ENCODE results near the gene TBPL1. TPM values are rescaled to one million over a fixed set of nuclear protein-coding genes. Genes with fewer than 3 reads are reported as not detected.

Gene TBPL1
- total RNA-seq: 29.0 TPM
- polyA plus RNA-seq: 41.9 TPM
- long read RNA-seq, donor 1: 0 reads
- long read RNA-seq, donor 2: 0 reads
- long read RNA-seq, donor 3, full-length matches to known transcripts: 19 of 31 reads
- long read RNA-seq, donor 3, partial matches to known transcripts: 12 of 31 reads
- long read RNA-seq, donor 3, other reads (novel, unspliced or antisense): 0 of 31 reads
- long read RNA-seq, donor 4, full-length matches to known transcripts: 12 of 17 reads
- long read RNA-seq, donor 4, partial matches to known transcripts: 5 of 17 reads
- long read RNA-seq, donor 4, other reads (novel, unspliced or antisense): 0 of 17 reads
- long read RNA-seq, donor 5, full-length matches to known transcripts: 15 of 20 reads
- long read RNA-seq, donor 5, partial matches to known transcripts: 5 of 20 reads
- long read RNA-seq, donor 5, other reads (novel, unspliced or antisense): 0 of 20 reads
- long read RNA-seq, donor 6, full-length matches to known transcripts: 12 of 12 reads
- long read RNA-seq, donor 6, partial matches to known transcripts: 0 of 12 reads
- long read RNA-seq, donor 6, other reads (novel, unspliced or antisense): 0 of 12 reads
- long read RNA-seq, donor 7, full-length matches to known transcripts: 21 of 33 reads
- long read RNA-seq, donor 7, partial matches to known transcripts: 12 of 33 reads
- long read RNA-seq, donor 7, other reads (novel, unspliced or antisense): 0 of 33 reads
- long read RNA-seq, donor 8, full-length matches to known transcripts: 9 of 9 reads
- long read RNA-seq, donor 8, partial matches to known transcripts: 0 of 9 reads
- long read RNA-seq, donor 8, other reads (novel, unspliced or antisense): 0 of 9 reads
- long read RNA-seq, donor 9, full-length matches to known transcripts: 10 of 10 reads
- long read RNA-seq, donor 9, partial matches to known transcripts: 0 of 10 reads
- long read RNA-seq, donor 9, other reads (novel, unspliced or antisense): 0 of 10 reads
- long read RNA-seq, donor 10, full-length matches to known transcripts: 6 of 6 reads
- long read RNA-seq, donor 10, partial matches to known transcripts: 0 of 6 reads
- long read RNA-seq, donor 10, other reads (novel, unspliced or antisense): 0 of 6 reads

- peak; percentile 73 to 95 (median 88) for DNase-seq (ENCODE audit: low read depth in 6 of 9, low spot score in 9 of 9)
- Histone ChIP-seq H3K4me1 (ENCODE audit: control insufficient read depth in 2 of 2, insufficient read depth in 2 of 2, low read length in 2 of 2) (peaks cover 5 to 15% of the 10 kb centered on the region in 2 donors), H3K36me3 (ENCODE audit: control insufficient read depth in 2 of 2, insufficient read depth in 2 of 2, low read length in 1 of 2) (no peaks in the 10 kb centered on the region), H3K4me3 (ENCODE audit: low read length in 2 of 2) (peak within 1 kb of the TSS; percentile 66 to 77), H3K9me3 (ENCODE audit: control insufficient read depth in 2 of 2, insufficient read depth in 1 of 2, low read length in 1 of 2) (no peaks in the 10 kb centered on the region), H3K27me3 (ENCODE audit: control insufficient read depth in 2 of 2, insufficient read depth in 1 of 2, low read length in 1 of 2) (peaks cover 0 to 10% of the 10 kb centered on the region in 2 donors), H3K27ac (ENCODE audit: low read depth in 1 of 2, low read length in 1 of 2) (peak within 1 kb of the TSS; percentile 46 to 71)
- WGBS: under 1% methylated on average over 64 of the region's 64 CpGs
These were observed at the start of gene TBPL1 for GRCh38 chr6:133952815-133953633. Gene TBPL1 (plus strand): TSS chr6:133953224. CDS start chr6:133980126, 26,902 bp downstream.

GRCh38 chr6:133903855-133904254, 49.2 kb upstream of the TBPL1 start:
- DNase-seq (ENCODE audit: low read depth in 6 of 9, low spot score in 9 of 9): no peak
- Histone ChIP-seq H3K27ac (ENCODE audit: low read depth in 1 of 2, low read length in 1 of 2) (no peak overlapping the region), H3K27me3 (ENCODE audit: control insufficient read depth in 2 of 2, insufficient read depth in 1 of 2, low read length in 1 of 2) (peaks cover 0 to 50% of the 10 kb centered on the region in 2 donors), H3K9me3 (ENCODE audit: control insufficient read depth in 2 of 2, insufficient read depth in 1 of 2, low read length in 1 of 2) (no peaks in the 10 kb centered on the region), H3K4me1 (ENCODE audit: control insufficient read depth in 2 of 2, insufficient read depth in 2 of 2, low read length in 2 of 2) (no peaks in the 10 kb centered on the region), H3K36me3 (ENCODE audit: control insufficient read depth in 2 of 2, insufficient read depth in 2 of 2, low read length in 1 of 2) (no peaks in the 10 kb centered on the region), H3K4me3 (ENCODE audit: low read length in 2 of 2) (no peak overlapping the region)
- 98% methylated on average over 2 of the region's 2 CpGs for WGBS

- 10% methylated on average over 1 of the region's 1 CpG for WGBS
- no peaks in the 10 kb centered on the region for H3K9me3 ChIP-seq (ENCODE audit: control insufficient read depth in 2 of 2, insufficient read depth in 1 of 2, low read length in 1 of 2)
These were observed 47.0 kb upstream of the TBPL1 start for GRCh38 chr6:133906050-133906449.

GRCh38 chr6:133916650-133917151, 36.3 kb upstream of the TBPL1 start:
- no peaks in the 10 kb centered on the region for H3K36me3 ChIP-seq (ENCODE audit: control insufficient read depth in 2 of 2, insufficient read depth in 2 of 2, low read length in 1 of 2)
- peak; percentile 23 to 76 (median 50) for DNase-seq (ENCODE audit: low read depth in 6 of 9, low spot score in 9 of 9)
- no peaks in the 10 kb centered on the region for H3K4me1 ChIP-seq (ENCODE audit: control insufficient read depth in 2 of 2, insufficient read depth in 2 of 2, low read length in 2 of 2)
- H3K27ac ChIP-seq (ENCODE audit: low read depth in 1 of 2, low read length in 1 of 2): no peak overlapping the region
- WGBS: 4% methylated on average over 8 of the region's 8 CpGs
- no peaks in the 10 kb centered on the region for H3K9me3 ChIP-seq (ENCODE audit: control insufficient read depth in 2 of 2, insufficient read depth in 1 of 2, low read length in 1 of 2)
- peaks cover 0 to 5% of the 10 kb centered on the region in 2 donors for H3K27me3 ChIP-seq (ENCODE audit: control insufficient read depth in 2 of 2, insufficient read depth in 1 of 2, low read length in 1 of 2)
- no peak overlapping the region for H3K4me3 ChIP-seq (ENCODE audit: low read length in 2 of 2)

More at GRCh38 chr6:133906050-133906449, 47.0 kb upstream of the TBPL1 start:
- no peaks in the 10 kb centered on the region for H3K4me1 ChIP-seq (ENCODE audit: control insufficient read depth in 2 of 2, insufficient read depth in 2 of 2, low read length in 2 of 2)
- DNase-seq (ENCODE audit: low read depth in 6 of 9, low spot score in 9 of 9): no peak
- no peaks in the 10 kb centered on the region for H3K36me3 ChIP-seq (ENCODE audit: control insufficient read depth in 2 of 2, insufficient read depth in 2 of 2, low read length in 1 of 2)
- H3K4me3 ChIP-seq (ENCODE audit: low read length in 2 of 2): no peak overlapping the region
- H3K27me3 ChIP-seq (ENCODE audit: control insufficient read depth in 2 of 2, insufficient read depth in 1 of 2, low read length in 1 of 2): peaks cover 0 to 46% of the 10 kb centered on the region in 2 donors
- no peak overlapping the region for H3K27ac ChIP-seq (ENCODE audit: low read depth in 1 of 2, low read length in 1 of 2)

GRCh38 chr6:133917781-133918180, 35.2 kb upstream of the TBPL1 start:
- Histone ChIP-seq H3K36me3 (ENCODE audit: control insufficient read depth in 2 of 2, insufficient read depth in 2 of 2, low read length in 1 of 2) (no peaks in the 10 kb centered on the region), H3K9me3 (ENCODE audit: control insufficient read depth in 2 of 2, insufficient read depth in 1 of 2, low read length in 1 of 2) (no peaks in the 10 kb centered on the region), H3K4me3 (ENCODE audit: low read length in 2 of 2) (no peak overlapping the region), H3K4me1 (ENCODE audit: control insufficient read depth in 2 of 2, insufficient read depth in 2 of 2, low read length in 2 of 2) (no peaks in the 10 kb centered on the region), H3K27ac (ENCODE audit: low read depth in 1 of 2, low read length in 1 of 2) (no peak overlapping the region), H3K27me3 (ENCODE audit: control insufficient read depth in 2 of 2, insufficient read depth in 1 of 2, low read length in 1 of 2) (peaks cover 0 to 5% of the 10 kb centered on the region in 2 donors)
- WGBS: 95% methylated on average over 4 of the region's 4 CpGs
- DNase-seq (ENCODE audit: low read depth in 6 of 9, low spot score in 9 of 9): no peak

GRCh38 chr6:133918208-133918930, 34.7 kb upstream of the TBPL1 start:
- Histone ChIP-seq H3K27ac (ENCODE audit: low read depth in 1 of 2, low read length in 1 of 2) (no peak overlapping the region), H3K4me1 (ENCODE audit: control insufficient read depth in 2 of 2, insufficient read depth in 2 of 2, low read length in 2 of 2) (no peaks in the 10 kb centered on the region), H3K27me3 (ENCODE audit: control insufficient read depth in 2 of 2, insufficient read depth in 1 of 2, low read length in 1 of 2) (peaks cover 0 to 5% of the 10 kb centered on the region in 2 donors), H3K4me3 (ENCODE audit: low read length in 2 of 2) (no peak overlapping the region), H3K36me3 (ENCODE audit: control insufficient read depth in 2 of 2, insufficient read depth in 2 of 2, low read length in 1 of 2) (no peaks in the 10 kb centered on the region), H3K9me3 (ENCODE audit: control insufficient read depth in 2 of 2, insufficient read depth in 1 of 2, low read length in 1 of 2) (no peaks in the 10 kb centered on the region)
- WGBS: 41% methylated on average over 2 of the region's 2 CpGs
- DNase-seq (ENCODE audit: low read depth in 6 of 9, low spot score in 9 of 9): no peak

GRCh38 chr6:133919362-133919761, 33.7 kb upstream of the TBPL1 start:
- H3K36me3 ChIP-seq (ENCODE audit: control insufficient read depth in 2 of 2, insufficient read depth in 2 of 2, low read length in 1 of 2): no peaks in the 10 kb centered on the region
- H3K9me3 ChIP-seq (ENCODE audit: control insufficient read depth in 2 of 2, insufficient read depth in 1 of 2, low read length in 1 of 2): no peaks in the 10 kb centered on the region
- no peaks in the 10 kb centered on the region for H3K4me1 ChIP-seq (ENCODE audit: control insufficient read depth in 2 of 2, insufficient read depth in 2 of 2, low read length in 2 of 2)
- DNase-seq (ENCODE audit: low read depth in 6 of 9, low spot score in 9 of 9): no peak
- WGBS: 91% methylated on average over 5 of the region's 5 CpGs
- peaks cover 0 to 5% of the 10 kb centered on the region in 2 donors for H3K27me3 ChIP-seq (ENCODE audit: control insufficient read depth in 2 of 2, insufficient read depth in 1 of 2, low read length in 1 of 2)
- H3K27ac ChIP-seq (ENCODE audit: low read depth in 1 of 2, low read length in 1 of 2): no peak overlapping the region
- H3K4me3 ChIP-seq (ENCODE audit: low read length in 2 of 2): no peak overlapping the region
